ENCODE data around the gene PKN3. TPM values are rescaled to one million over a fixed set of nuclear protein-coding genes. Genes with fewer than 3 reads are reported as not detected.

Gene PKN3
- total and polyA plus RNA-seq, 4 donors, result 0.61 to 4.2 (median 1.5) TPM

- Histone ChIP-seq H3K36me3 (ENCODE audit: control insufficient read depth in 4 of 4, insufficient read depth in 3 of 4, low read depth in 1 of 4, low read length in 3 of 4) (peaks cover 9 to 41% (median 31%) of the 10 kb centered on the region in 4 donors), H3K4me1 (ENCODE audit: control insufficient read depth in 4 of 4, insufficient read depth in 4 of 4, low read length in 3 of 4) (no peaks in the 10 kb centered on the region), H3K27ac (ENCODE audit: low read depth in 1 of 2, low read length in 2 of 2) (no peak overlapping the region), H3K27me3 (ENCODE audit: control insufficient read depth in 4 of 4, insufficient read depth in 4 of 4, low read length in 3 of 4) (no peaks in the 10 kb centered on the region), H3K9me3 (ENCODE audit: control insufficient read depth in 4 of 4, low read length in 3 of 4) (no peaks in the 10 kb centered on the region), H3K9ac (ENCODE audit: low read depth in 1 of 2, low read length in 2 of 2) (no peak overlapping the region), H3K4me3 (ENCODE audit: low read depth in 1 of 3, low read length in 3 of 3) (no peak overlapping the region)
- no peak for DNase-seq (ENCODE audit: low spot score)
- TF ChIP-seq SP1 (IDR thresholded peaks at IDR 0.05) (no peak), TAF1 (conservative IDR thresholded peaks at IDR 0.05) (no peak), FOXA2 (IDR thresholded peaks at IDR 0.05) (no peak), RAD21 (IDR thresholded peaks at IDR 0.05) (no peak), JUND (IDR thresholded peaks at IDR 0.05) (no peak), RXRA (IDR thresholded peaks at IDR 0.05) (no peak), GABPA (IDR thresholded peaks at IDR 0.05 in 1 of 2, conservative IDR thresholded peaks at IDR 0.05 in 1 of 2) (no peak), FOXA1 (IDR thresholded peaks at IDR 0.05) (no peak), EGR1 (IDR thresholded peaks at IDR 0.05; ENCODE audit: low read depth in 2 of 2) (no peak), HNF4G (IDR thresholded peaks at IDR 0.05) (no peak), YY1 (IDR thresholded peaks at IDR 0.05) (no peak), HNF4A (conservative IDR thresholded peaks at IDR 0.05) (no peak), ZBTB33 (IDR thresholded peaks at IDR 0.05) (no peak), CTCF (IDR thresholded peaks at IDR 0.05; ENCODE audit: low read depth, low read length, missing input control) (no peak), ATF3 (IDR thresholded peaks at IDR 0.05) (no peak)
- 90% methylated on average over 20 of the region's 20 CpGs for WGBS
These were observed 40.1 kb downstream of the PKN3 start for GRCh38 chr9:128742401-128742800.

- Histone ChIP-seq H3K9ac (ENCODE audit: low read depth in 1 of 2, low read length in 2 of 2) (no peak overlapping the region), H3K27ac (ENCODE audit: low read depth in 1 of 2, low read length in 2 of 2) (no peak overlapping the region), H3K27me3 (ENCODE audit: control insufficient read depth in 4 of 4, insufficient read depth in 4 of 4, low read length in 3 of 4) (no peaks in the 10 kb centered on the region), H3K4me3 (ENCODE audit: low read depth in 1 of 3, low read length in 3 of 3) (no peak overlapping the region), H3K36me3 (ENCODE audit: control insufficient read depth in 4 of 4, insufficient read depth in 3 of 4, low read depth in 1 of 4, low read length in 3 of 4) (peaks cover 9 to 48% (median 31%) of the 10 kb centered on the region in 4 donors), H3K4me1 (ENCODE audit: control insufficient read depth in 4 of 4, insufficient read depth in 4 of 4, low read length in 3 of 4) (no peaks in the 10 kb centered on the region), H3K9me3 (ENCODE audit: control insufficient read depth in 4 of 4, low read length in 3 of 4) (no peaks in the 10 kb centered on the region)
- 98% methylated on average over 1 of the region's 1 CpG for WGBS
- TF ChIP-seq ATF3 (IDR thresholded peaks at IDR 0.05), result no peak
- TF ChIP-seq GABPA (IDR thresholded peaks at IDR 0.05 in 1 of 2, conservative IDR thresholded peaks at IDR 0.05 in 1 of 2), result no peak
- no peak for TF ChIP-seq HNF4G (IDR thresholded peaks at IDR 0.05)
- TF ChIP-seq CTCF (IDR thresholded peaks at IDR 0.05; ENCODE audit: low read depth, low read length, missing input control), result no peak
- no peak for TF ChIP-seq FOXA1 (IDR thresholded peaks at IDR 0.05)
- no peak for TF ChIP-seq JUND (IDR thresholded peaks at IDR 0.05)
- no peak for TF ChIP-seq EGR1 (IDR thresholded peaks at IDR 0.05; ENCODE audit: low read depth in 2 of 2)
- TF ChIP-seq FOXA2 (IDR thresholded peaks at IDR 0.05), result no peak
- DNase-seq (ENCODE audit: low spot score), result no peak
These were observed 41.1 kb downstream of the PKN3 start for GRCh38 chr9:128743421-128743820.

All from liver (tissue), 9 donors.